NCI-H524 (cell line): ENCODE data around the gene CBFA2T2.
"Not testable (repeated sequence)": the region's sequence is repeated elsewhere in the genome, so short reads cannot be mapped to it uniquely, and the experiment has no call there.

Experiments used
- DNase-seq, 2 experiments: peaks; one replicate each; lab custom pipeline; 2025; lab: John Stamatoyannopoulos, UW

Gene CBFA2T2

GRCh38 chr20:33622705-33623365, 132.9 kb downstream of the CBFA2T2 start:
- no peak for DNase-seq

- no peak for DNase-seq
Observed at GRCh38 chr20:33624399-33624798, 134.5 kb downstream of the CBFA2T2 start.

GRCh38 chr20:33626190-33626589, 136.3 kb downstream of the CBFA2T2 start:
- DNase-seq = no peak

GRCh38 chr20:33627577-33628216, 137.8 kb downstream of the CBFA2T2 start:
- no peak for DNase-seq

GRCh38 chr20:33629533-33629932, 139.6 kb downstream of the CBFA2T2 start:
- no peak for DNase-seq

GRCh38 chr20:33629979-33630378, 140.1 kb downstream of the CBFA2T2 start:
- no peak for DNase-seq

GRCh38 chr20:33630507-33630906, 140.6 kb downstream of the CBFA2T2 start:
- no peak for DNase-seq

GRCh38 chr20:33631910-33632309, 142.0 kb downstream of the CBFA2T2 start:
- DNase-seq = not testable (repeated sequence)

GRCh38 chr20:33635341-33635740, 145.4 kb downstream of the CBFA2T2 start:
- DNase-seq = no peak

- DNase-seq = no peak
Observed at GRCh38 chr20:33636776-33637175, 146.9 kb downstream of the CBFA2T2 start.

- no peak for DNase-seq
Observed at GRCh38 chr20:33640287-33640686, 150.4 kb downstream of the CBFA2T2 start.

GRCh38 chr20:33644313-33645071, 154.6 kb downstream of the CBFA2T2 start:
- DNase-seq = no peak

- DNase-seq = no peak
Observed at GRCh38 chr20:33645072-33645358, 155.1 kb downstream of the CBFA2T2 start.

GRCh38 chr20:33645396-33645795, 155.5 kb downstream of the CBFA2T2 start:
- DNase-seq = no peak

GRCh38 chr20:33646191-33646590, 156.3 kb downstream of the CBFA2T2 start:
- no peak for DNase-seq

GRCh38 chr20:33646959-33647602, 157.2 kb downstream of the CBFA2T2 start:
- not testable (repeated sequence) for DNase-seq

GRCh38 chr20:33647603-33648395, 157.9 kb downstream of the CBFA2T2 start:
- peak in 1 of 2 experiments; percentile 59 for DNase-seq

- peak; percentile 14 to 88 for DNase-seq
Observed at GRCh38 chr20:33648396-33649004, 158.6 kb downstream of the CBFA2T2 start.

GRCh38 chr20:33649201-33649681, 159.3 kb downstream of the CBFA2T2 start:
- peak; percentile 98 for DNase-seq

GRCh38 chr20:33650111-33650752, 160.3 kb downstream of the CBFA2T2 start:
- DNase-seq = peak; percentile 36 to 66
